Testis (tissue), 2 donors: ENCODE results near the gene TMIGD2.

Experiments
- CTCF ChIP-seq, 3 experiments: fragments of 450-650 bp in 2 of 3; fragments of 200-600 bp in 1 of 3; sonication (generic) in 1 of 3; IDR thresholded peaks; one replicate each; pipeline ENCODE4 v1.5.1; 2016 to 2019; ENCODE audit warnings: antibody characterized with exemption in 3 of 3, mild to moderate bottlenecking in 2 of 3, moderate library complexity in 1 of 3
- POLR2A ChIP-seq: fragments of 450-650 bp; IDR thresholded peaks from one replicate; pipeline ENCODE4 v1.6.1; 2017; ENCODE audit warnings: antibody characterized with exemption, mild to moderate bottlenecking, moderate library complexity

GRCh38 chr19:4264812-4265211 lies 37.4 kb downstream of the TMIGD2 start:
- TF ChIP-seq CTCF (IDR thresholded peaks at IDR 0.05) (no peak), POLR2A (no peak)
